Prostate gland (tissue), 2 donors: ENCODE results near the gene PRDM16. TPM values are rescaled to one million over a fixed set of nuclear protein-coding genes. Genes with fewer than 3 reads are reported as not detected.

Source experiments
- DNase-seq: peaks from one replicate; pipeline ENCODE4 v3.0.0-alpha.2; 2019; ENCODE audit warnings: low spot score
- H3K27ac ChIP-seq, 2 donors: fragments of 200-600 bp; sonication (generic); 2 replicates each; pipeline ENCODE4 v1.5.1; 2017 to 2019
- H3K27me3 ChIP-seq: fragments of 200-600 bp; sonication (generic); replicated peaks from 2 replicates; pipeline ENCODE4 v1.5.1; 2019; ENCODE audit not compliant: insufficient read depth
- H3K36me3 ChIP-seq, 2 donors: fragments of 200-600 bp; sonication (generic); 1 replicate in 1 of 2; 2 replicates in 1 of 2; pipeline versions ENCODE4 v1.5.1 to v1.8.1; 2017 to 2019
- H3K4me1 ChIP-seq: fragments of 200-600 bp; sonication (generic); replicated peaks from 2 replicates; pipeline ENCODE4 v1.5.1; 2019
- H3K4me3 ChIP-seq, 2 donors: fragments of 200-600 bp; sonication (generic); 2 replicates each; pipeline ENCODE4 v1.5.1; 2017 to 2019
- H3K9me3 ChIP-seq: fragments of 200-600 bp; sonication (generic); 2 replicates; pipeline ENCODE4 v1.5.1; 2017
- CTCF ChIP-seq, 4 experiments: fragments of 200-600 bp in 2 of 4; fragments of 450-650 bp in 2 of 4; sonication (generic) in 2 of 4; IDR thresholded peaks; 1 replicate in 3 of 4; 2 replicates in 1 of 4; pipeline ENCODE4 v1.5.1; 2016 to 2019; ENCODE audit warnings: antibody characterized with exemption in 4 of 4, mild to moderate bottlenecking in 2 of 4, moderate library complexity in 2 of 4
- POLR2A ChIP-seq: fragments of 450-650 bp; IDR thresholded peaks from one replicate; pipeline ENCODE4 v1.6.1; 2016; ENCODE audit warnings: antibody characterized with exemption, mild to moderate bottlenecking
- POLR2AphosphoS5 ChIP-seq: sonication (generic); formaldehyde crosslinking; IDR thresholded peaks from one replicate; pipeline ENCODE4 v1.6.1; 2017; ENCODE audit warnings: antibody characterized with exemption
- WGBS: methylation state at CpG from one replicate; pipeline ENCODE4 v1.1.5; 2018; 5-methylcytosine and 5-hydroxymethylcytosine counted together
- intact Hi-C: fragments of 100-400 bp; cut with DNase I; formaldehyde crosslinking; loops from one replicate; pipeline ENCODE4 v1.14.2; 2022
- total RNA-seq, 2 donors: library from RNA; depleted of rRNA; stranded (reverse); fragments of >200 nt; gene quantifications; one replicate each; pipeline ENCODE4 v1.1.0, GENCODE V29; 2016

Gene PRDM16
- total RNA-seq, 2 donors from 2014 or later, result 0.23 to 6.5 TPM

- intact Hi-C loops, result loop anchor here (10.0 kb wide), 1 partner anchor 152 kb away; no protein-coding TSS in a partner anchor
- peaks cover 2% of the 10 kb centered on the region for H3K27me3 ChIP-seq
Observed at GRCh38 chr1:3226701-3227350, 157.8 kb downstream of the PRDM16 start.

GRCh38 chr1:3227351-3227704 is 158.3 kb downstream of the PRDM16 start:
- H3K9me3 ChIP-seq, result no peaks in the 10 kb centered on the region
- 77% methylated on average over 17 of the region's 17 CpGs for WGBS
- H3K27ac ChIP-seq, result no peak overlapping the region
- intact Hi-C loops, result loop anchor here (10.0 kb wide), 1 partner anchor 153 kb away; no protein-coding TSS in a partner anchor
- H3K4me1 ChIP-seq, result no peaks in the 10 kb centered on the region
- TF ChIP-seq POLR2AphosphoS5 (no peak), CTCF (IDR thresholded peaks at IDR 0.05) (no peak), POLR2A (no peak)
- H3K4me3 ChIP-seq, result no peak overlapping the region
- DNase-seq, result no peak
- H3K27me3 ChIP-seq, result peaks cover 2% of the 10 kb centered on the region
- no peaks in the 10 kb centered on the region for H3K36me3 ChIP-seq

More at GRCh38 chr1:3226701-3227350, 157.8 kb downstream of the PRDM16 start:
- Histone ChIP-seq H3K4me1 (no peaks in the 10 kb centered on the region), H3K36me3 (no peaks in the 10 kb centered on the region), H3K4me3 (no peak overlapping the region), H3K9me3 (no peaks in the 10 kb centered on the region), H3K27ac (no peak overlapping the region)
- 51% methylated on average over 27 of the region's 27 CpGs for WGBS
- TF ChIP-seq POLR2A (no peak), POLR2AphosphoS5 (no peak), CTCF (IDR thresholded peaks at IDR 0.05) (no peak)
- no peak for DNase-seq

GRCh38 chr1:3227893-3228292 is 158.9 kb downstream of the PRDM16 start:
- 93% methylated on average over 20 of the region's 20 CpGs for WGBS
- H3K27ac ChIP-seq, result no peak overlapping the region
- peaks cover 2% of the 10 kb centered on the region for H3K27me3 ChIP-seq
- H3K9me3 ChIP-seq, result no peaks in the 10 kb centered on the region
- H3K36me3 ChIP-seq, result no peaks in the 10 kb centered on the region
- no peaks in the 10 kb centered on the region for H3K4me1 ChIP-seq
- intact Hi-C loops, result loop anchor here (10.0 kb wide), 1 partner anchor 153 kb away; no protein-coding TSS in a partner anchor
- TF ChIP-seq POLR2A (no peak), CTCF (IDR thresholded peaks at IDR 0.05) (no peak), POLR2AphosphoS5 (no peak)
- H3K4me3 ChIP-seq, result no peak overlapping the region
- no peak for DNase-seq

GRCh38 chr1:3229081-3229725 is 160.2 kb downstream of the PRDM16 start:
- H3K4me3 ChIP-seq, result no peak overlapping the region
- no peaks in the 10 kb centered on the region for H3K36me3 ChIP-seq
- H3K27me3 ChIP-seq, result peaks cover 2% of the 10 kb centered on the region
- TF ChIP-seq CTCF (IDR thresholded peaks at IDR 0.05) (no peak), POLR2AphosphoS5 (no peak)
- no peak overlapping the region for H3K27ac ChIP-seq
- WGBS, result 80% methylated on average over 14 of the region's 14 CpGs
- no peaks in the 10 kb centered on the region for H3K9me3 ChIP-seq
- no peak for DNase-seq
- H3K4me1 ChIP-seq, result no peaks in the 10 kb centered on the region
- intact Hi-C loops, result loop anchor here (10.0 kb wide), 1 partner anchor 154 kb away; no protein-coding TSS in a partner anchor
